K562 (cell line): ENCODE measurements around the gene POMT1. TPM values are rescaled to one million over a fixed set of nuclear protein-coding genes. Genes with fewer than 3 reads are reported as not detected.

ENCODE experiments used
- ATAC-seq: fragments of 200-7000 bp; cut with Tn5 transposase; 3 replicates; pipeline ENCODE4 v1.9.1; 2020; ENCODE audit warnings: moderate library complexity
- Bru-seq: library from RNA; stranded (reverse); fragments of 400-500 nt; gene quantifications from one replicate; lab custom pipeline; 2021; lab: Mats Ljungman, UMichigan
- BruChase-seq, 2 experiments: library from RNA; stranded (reverse); fragments of 400-500 nt; gene quantifications; one replicate each; lab custom pipeline; 2021; lab: Mats Ljungman, UMichigan
- BruUV-seq: library from RNA; stranded (reverse); fragments of 400-500 nt; replicated peaks from 2 replicates; lab custom pipeline; 2021; lab: Mats Ljungman, UMichigan
- CTCF ChIA-PET: fragments of 300-600 bp; formaldehyde crosslinking; extraction: SDS; loops from one replicate; lab custom pipeline; 2021; ENCODE audit warnings: low intra/inter-chr PET ratio; lab: Yijun Ruan, JAX
- POLR2A ChIA-PET: fragments of 300-600, 350-650 bp; sonication (Branson Sonifier 250); formaldehyde crosslinking; extraction: SDS; loops from one replicate; lab custom pipeline; 2021; ENCODE audit warnings: antibody characterized with exemption, inconsistent platforms; lab: Yijun Ruan, JAX
- DNase-seq, 4 experiments: peaks; one replicate each; pipeline versions ENCODE4 v3.0.0 to v3.0.0-alpha.2; 2011 to 2018; ENCODE audit warnings: low spot score in 3 of 4, mixed read lengths in 3 of 4; ENCODE audit errors: extremely low read depth in 1 of 4
- FAIRE-seq: peaks from 2 replicates; lab custom pipeline; 2011; peaks lifted over from hg19 to GRCh38; lab: Jason Lieb, UNC
- H2AFZ ChIP-seq: 2 replicates; pipeline ENCODE4 v1.6.0; 2011; ENCODE audit warnings: low read depth, low read length, control low read depth, inconsistent platforms
- H3K27ac ChIP-seq: fragments of 200-600 bp; 3 replicates; pipeline ENCODE4 v1.8.0; 2011; ENCODE audit warnings: low read depth, mild to moderate bottlenecking, control low read depth, inconsistent platforms, low read length, moderate library complexity, mixed read lengths; ENCODE audit errors: extremely low read depth
- H3K27me3 ChIP-seq, 2 experiments: fragments of 300-600 bp in 1 of 2; 2 replicates in 1 of 2; 3 replicates in 1 of 2; pipeline versions ENCODE4 v1.6.0 to v1.8.0; 2011; ENCODE audit warnings: inconsistent platforms in 2 of 2, low read length in 2 of 2, mild to moderate bottlenecking in 1 of 2, mixed read lengths in 1 of 2, moderate library complexity in 1 of 2; ENCODE audit not compliant: control insufficient read depth in 2 of 2, insufficient read depth in 2 of 2
- H3K36me3 ChIP-seq: fragments of 300-600 bp; 3 replicates; pipeline ENCODE4 v1.8.0; 2011; ENCODE audit warnings: mild to moderate bottlenecking, low read length, inconsistent platforms; ENCODE audit not compliant: control insufficient read depth, insufficient read depth
- H3K4me1 ChIP-seq, 2 experiments: fragments of 200-600 bp in 1 of 2; replicated peaks in 1 of 2; 2 replicates in 1 of 2; 3 replicates in 1 of 2; pipeline versions ENCODE4 v1.5.1 to v1.8.0; 2011; ENCODE audit warnings: inconsistent platforms in 2 of 2, low read length in 2 of 2, mild to moderate bottlenecking in 1 of 2, mixed read lengths in 1 of 2, moderate library complexity in 1 of 2; ENCODE audit not compliant: control insufficient read depth in 2 of 2, insufficient read depth in 2 of 2
- H3K4me2 ChIP-seq: 2 replicates; pipeline ENCODE4 v1.6.1; 2011; ENCODE audit warnings: low read length, control low read depth, inconsistent platforms, mixed read lengths; ENCODE audit not compliant: insufficient read depth
- H3K4me3 ChIP-seq: fragments of 200-600 bp; sonication (generic), shearing (Covaris generic); 2 replicates; pipeline ENCODE4 v1.5.1; 2016; ENCODE audit warnings: control low read depth, inconsistent platforms
- H3K79me2 ChIP-seq: fragments of 200-600 bp; 3 replicates; pipeline ENCODE4 v1.8.0; 2011; ENCODE audit warnings: low read length, inconsistent platforms; ENCODE audit not compliant: control insufficient read depth, insufficient read depth
- H3K9ac ChIP-seq, 2 experiments: 2 replicates each; pipeline versions ENCODE4 v1.6.0 to v1.6.1; 2011; ENCODE audit warnings: low read depth in 2 of 2, low read length in 2 of 2, control low read depth in 1 of 2, inconsistent platforms in 1 of 2, mild to moderate bottlenecking in 1 of 2, mixed read lengths in 1 of 2; ENCODE audit not compliant: insufficient read depth in 1 of 2
- H3K9me1 ChIP-seq: one replicate; pipeline ENCODE4 v1.6.0; 2011; ENCODE audit warnings: inconsistent platforms, mild to moderate bottlenecking, low read length, moderate library complexity; ENCODE audit not compliant: control insufficient read depth, insufficient read depth
- H3K9me3 ChIP-seq: replicated peaks from 2 replicates; pipeline ENCODE4 v1.5.1; 2011; ENCODE audit warnings: low read depth, low read length, inconsistent platforms; ENCODE audit not compliant: control insufficient read depth, insufficient read depth
- H4K20me1 ChIP-seq: replicated peaks from 2 replicates; pipeline ENCODE4 v1.6.1; 2011; ENCODE audit warnings: low read length, inconsistent platforms, mixed read lengths; ENCODE audit not compliant: control insufficient read depth, insufficient read depth
- ATF7 ChIP-seq: fragments of 450-650 bp; IDR thresholded peaks from 2 replicates; pipeline ENCODE4 v1.7.1; 2014; ENCODE audit warnings: mild to moderate bottlenecking, moderate library complexity
- FUS ChIP-seq: fragments of 200-400 bp; formaldehyde crosslinking; optimal IDR thresholded peaks from 2 replicates; pipeline ENCODE3; 2017; ENCODE audit warnings: low read depth, low read length
- HMBOX1 ChIP-seq: sonication (generic); IDR thresholded peaks from 2 replicates; pipeline ENCODE4 v1.6.1; 2016
- HMGXB4 ChIP-seq: sonication (generic); formaldehyde crosslinking; IDR thresholded peaks from 2 replicates; pipeline ENCODE4 v1.8.1; 2023; ENCODE audit warnings: mild to moderate bottlenecking, missing genetic modification reagents
- PHF8 ChIP-seq: fragments of 200-600 bp; sonication (generic); IDR thresholded peaks from 2 replicates; pipeline ENCODE4 v1.6.1; 2012; ENCODE audit warnings: mixed run types, mild to moderate bottlenecking, inconsistent platforms, low read length, moderate library complexity, borderline replicate concordance
- SAFB ChIP-seq: fragments of 200-400 bp; formaldehyde crosslinking; IDR thresholded peaks from 2 replicates; pipeline ENCODE4 v1.6.1; 2017; ENCODE audit warnings: low read depth, low read length, borderline replicate concordance
- SP1 ChIP-seq: sonication (generic); formaldehyde crosslinking; IDR thresholded peaks from 2 replicates; pipeline ENCODE4 v1.8.1; 2022; ENCODE audit warnings: mild to moderate bottlenecking, missing genetic modification reagents
- ZNF316 ChIP-seq: fragments of 450-650 bp; IDR thresholded peaks from 2 replicates; pipeline ENCODE4 v1.6.1; 2016
- ZNF408 ChIP-seq: fragments of 250-450 bp; sonication (Bioruptor Pico); IDR thresholded peaks from 2 replicates; pipeline ENCODE4 v1.4.0; 2020; ENCODE audit warnings: low read depth, mild to moderate bottlenecking, moderate library complexity
- WGBS: fragments of 100-300 bp; shearing (Covaris generic); methylation state at CpG from one replicate; pipeline ENCODE4 v1.1.6; 2016; ENCODE audit warnings: low coverage, mixed read lengths; ENCODE audit not compliant: insufficient coverage; ENCODE audit errors: missing lambda C conversion rate; 5-methylcytosine and 5-hydroxymethylcytosine counted together
- in situ Hi-C: fragments of 300-500 bp; cut with MboI; formaldehyde crosslinking; loops from 4 replicates; pipeline ENCODE4 v1.15.0; 2018; ENCODE audit warnings: inconsistent platforms, mixed read lengths
- intact Hi-C: fragments of 100-400 bp; cut with micrococcal nuclease; formaldehyde crosslinking; loops from 2 replicates; pipeline ENCODE4 v1.14.2; 2022
- long read RNA-seq, 3 experiments: library from polyadenylated mRNA in 2 of 3; library from RNA in 1 of 3; unstranded in 2 of 3; stranded (forward) in 1 of 3; transcript quantifications; one replicate each; pipeline ENCODE4 v2.0.0, GENCODE V29; 2019 to 2022
- polyA minus RNA-seq, 3 experiments: library from RNA; depleted of rRNA, polyadenylated mRNA; stranded (reverse); fragments of >200 nt; gene quantifications; 2 replicates each; pipeline ENCODE4 v1.2.3, GENCODE V29; 2011
- polyA plus RNA-seq, 8 experiments: library from polyadenylated mRNA; depleted of rRNA in 4 of 8; stranded (reverse) in 5 of 8; unstranded in 3 of 8; fragments of >200 nt; fragmentation: Nextera tagmentation in 2 of 8; fragmentation: Illumina TruSeq in 1 of 8; extraction: Ambion mirVana in 2 of 8; extraction: Trizol in 1 of 8; gene quantifications; 2 replicates each; pipeline versions ENCODE4 v1.2.1 to v1.2.3, GENCODE V29; 2011 to 2014; ENCODE audit warnings: inconsistent platforms in 1 of 8, missing spikeins in 1 of 8
- total RNA-seq, 7 experiments: library from RNA; depleted of rRNA in 6 of 7; stranded (reverse); fragments of >200 nt in 6 of 7; fragmentation: Illumina TruSeq in 2 of 7; extraction: Trizol in 2 of 7; gene quantifications; 2 replicates each; pipeline versions ENCODE4 v1.2.1 to v1.2.3, GENCODE V29; 2011 to 2021; ENCODE audit warnings: low replicate concordance in 1 of 7

POMT1 gene, protein sequence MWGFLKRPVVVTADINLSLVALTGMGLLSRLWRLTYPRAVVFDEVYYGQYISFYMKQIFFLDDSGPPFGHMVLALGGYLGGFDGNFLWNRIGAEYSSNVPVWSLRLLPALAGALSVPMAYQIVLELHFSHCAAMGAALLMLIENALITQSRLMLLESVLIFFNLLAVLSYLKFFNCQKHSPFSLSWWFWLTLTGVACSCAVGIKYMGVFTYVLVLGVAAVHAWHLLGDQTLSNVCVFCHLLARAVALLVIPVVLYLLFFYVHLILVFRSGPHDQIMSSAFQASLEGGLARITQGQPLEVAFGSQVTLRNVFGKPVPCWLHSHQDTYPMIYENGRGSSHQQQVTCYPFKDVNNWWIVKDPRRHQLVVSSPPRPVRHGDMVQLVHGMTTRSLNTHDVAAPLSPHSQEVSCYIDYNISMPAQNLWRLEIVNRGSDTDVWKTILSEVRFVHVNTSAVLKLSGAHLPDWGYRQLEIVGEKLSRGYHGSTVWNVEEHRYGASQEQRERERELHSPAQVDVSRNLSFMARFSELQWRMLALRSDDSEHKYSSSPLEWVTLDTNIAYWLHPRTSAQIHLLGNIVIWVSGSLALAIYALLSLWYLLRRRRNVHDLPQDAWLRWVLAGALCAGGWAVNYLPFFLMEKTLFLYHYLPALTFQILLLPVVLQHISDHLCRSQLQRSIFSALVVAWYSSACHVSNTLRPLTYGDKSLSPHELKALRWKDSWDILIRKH
- 98.5 and 154 TPM in 2 replicates for total RNA-seq (2011; cell fraction: chromatin; rRNA removed; ENCODE audit: low replicate concordance)
- total RNA-seq (2011; cell fraction: nucleolus; rRNA removed), result 72.6 and 96.6 TPM in 2 replicates
- total RNA-seq (2011; cell fraction: nucleoplasm; rRNA removed), result 78.2 and 78.3 TPM in 2 replicates
- 14.6 and 21.3 TPM in 2 replicates for total RNA-seq (2014; rRNA removed)
- 8.6 TPM in 2 replicates for total RNA-seq (2014; rRNA removed; fragmentation: Illumina TruSeq; extraction: Trizol)
- total RNA-seq (2015; rRNA removed; fragmentation: Illumina TruSeq; extraction: Trizol), result 15.6 and 15.7 TPM in 2 replicates
- 23.4 and 23.5 TPM in 2 replicates for total RNA-seq (2021)
- 15.3 and 21.6 TPM in 2 replicates for polyA plus RNA-seq (2011; rRNA removed)
- polyA plus RNA-seq (2011; cell fraction: cytosol; rRNA removed), result 16.0 and 17.4 TPM in 2 replicates
- polyA plus RNA-seq (2011; cell fraction: nucleus; rRNA removed), result 117 and 121 TPM in 2 replicates
- polyA plus RNA-seq (2012), result 22.0 and 30.6 TPM in 2 replicates
- 13.7 and 15.3 TPM in 2 replicates for polyA plus RNA-seq (2014; fragmentation: Illumina TruSeq; extraction: Trizol)
- polyA plus RNA-seq (2014; fragmentation: Nextera tagmentation; extraction: Ambion mirVana), result 1 to 10 TPM; 1.8 to 2.1 TPM
- polyA plus RNA-seq (2014; rRNA removed), result 15.4 and 18.2 TPM in 2 replicates
- 9.2 and 14.3 TPM in 2 replicates for polyA minus RNA-seq (2011; rRNA and poly(A)+ RNA removed)
- 6.6 and 8.9 TPM in 2 replicates for polyA minus RNA-seq (2011; cell fraction: cytosol; rRNA and poly(A)+ RNA removed)
- polyA minus RNA-seq (2011; cell fraction: nucleus; rRNA and poly(A)+ RNA removed), result 11.7 and 17.9 TPM in 2 replicates
- percentile 64 among the genes with signal in this experiment for Bru-seq, nascent RNA
- BruChase-seq, experiment 1, labeled RNA remaining after a 2-hour chase, result percentile 62 among the genes with signal in this experiment
- percentile 70 among the genes with signal in this experiment for BruChase-seq, experiment 2, labeled RNA remaining after a 6-hour chase
- long read RNA-seq, experiment 1, transcript POMT1-204 (20 exons, 3,038 nt), result minor isoform, 11 of 102 reads
- long read RNA-seq, experiment 1, transcript POMT1-201 (19 exons, 2,912 nt), result major isoform, 15 of 102 reads
- long read RNA-seq, experiment 1, partial matches to known transcripts, result 56 of 102 reads
- long read RNA-seq, experiment 1, other reads (novel, unspliced or antisense), result 15 of 102 reads
- long read RNA-seq, experiment 2, partial matches to known transcripts, result 4 of 22 reads
- long read RNA-seq, experiment 2, other reads (novel, unspliced or antisense), result 10 of 22 reads
- long read RNA-seq, experiment 3, partial matches to known transcripts, result 3 of 15 reads
- long read RNA-seq, experiment 3, other reads (novel, unspliced or antisense), result 6 of 15 reads

DNA sequence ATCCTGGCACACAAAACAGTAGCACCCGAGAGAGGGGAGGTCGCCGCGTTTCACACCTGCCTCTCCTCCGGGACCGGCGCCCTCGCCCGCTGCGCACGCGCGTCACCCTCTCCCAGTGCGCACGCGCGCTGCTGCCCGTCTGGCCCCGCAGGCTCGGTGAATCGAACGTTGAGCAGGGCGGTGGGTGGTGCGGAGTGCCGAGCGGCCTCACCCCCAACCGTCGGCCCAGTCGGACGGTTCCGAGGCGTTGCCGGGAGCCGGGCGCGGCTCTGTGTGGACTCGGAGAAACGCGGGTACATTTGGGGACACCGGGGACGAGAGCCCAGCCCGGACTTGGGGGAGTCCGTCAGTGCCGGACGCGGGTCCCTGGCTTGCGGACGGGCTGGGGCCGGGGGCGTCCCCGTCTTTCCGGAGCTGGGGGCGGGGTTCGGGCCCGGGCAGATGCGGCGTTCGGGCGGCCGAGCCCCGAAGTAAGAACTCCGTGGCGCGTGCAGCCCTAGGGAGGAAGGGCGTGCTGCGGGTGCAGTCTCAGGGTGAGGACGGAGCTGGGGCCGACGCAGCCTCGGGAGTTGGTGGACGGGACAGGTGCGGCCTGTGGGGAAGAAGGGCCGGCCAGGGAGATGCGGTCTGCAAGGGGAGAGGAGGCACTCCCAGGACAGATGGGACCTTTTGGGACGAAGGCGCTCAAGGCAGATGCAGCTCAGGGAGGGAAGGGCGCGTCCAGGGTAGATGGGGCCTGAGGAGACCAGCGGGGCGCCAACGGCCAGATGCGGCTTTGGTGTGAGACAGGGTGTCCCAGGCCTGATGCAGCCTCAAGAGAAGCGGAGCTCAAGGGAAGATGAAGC is at the start of gene POMT1:
Gene POMT1, plus strand, starts transcription at position 138 of the 845 bp plus-strand sequence. CDS start 1,301 bp downstream, outside the sequence.
- Histone ChIP-seq H3K4me2 (peak within 1 kb of the TSS; percentile 86), H3K79me2 (peaks cover 10% of the 10 kb centered on the region), H3K27ac (peak within 1 kb of the TSS; percentile 62), H3K9ac (peak within 1 kb of the TSS; percentile 70 to 95), H4K20me1 (0 out of 2 replicates have a peak, but pooled peaks cover 4% of the 10 kb centered on the region), H3K9me1 (no peaks in the 10 kb centered on the region), H3K36me3 (peaks cover 24% of the 10 kb centered on the region; the same call in 2 of the 3 replicates), H2AFZ (peak within 1 kb of the TSS; percentile 94), H3K9me3 (no peaks in the 10 kb centered on the region), H3K4me1 (peaks cover 4 to 25% of the 10 kb centered on the region in 2 experiments; a peak in 4 of 5 replicates), H3K27me3 (no peaks in the 10 kb centered on the region), H3K4me3 (peak within 1 kb of the TSS; percentile 89)
- FAIRE-seq (peak; percentile 84), DNase-seq (peak; percentile 93 to 99 (median 98)), ATAC-seq (peak; percentile 91)
- ChIA-PET POLR2A (interaction anchor here (0.6 to 1.3 kb wide), 7 partner anchors 9 to 453 kb away, joined by 3 to 4 read pairs (median 3); no protein-coding TSS in a partner anchor), CTCF (interaction anchor here (0.9 kb wide), 1 partner anchor 237 kb away, joined by 4 read pairs; no protein-coding TSS in a partner anchor)
- in situ Hi-C loops (no loop called here), intact Hi-C loops (loop anchor here (10.0 kb wide), 1 partner anchor 242 kb away; the partner anchor contains the start of gene RAPGEF1)
- BruUV-seq, result TSS peak; percentile 28
- WGBS, result under 1% methylated on average over 48 of the region's 83 CpGs
- TF ChIP-seq ZNF316 (0 out of 2 replicates have a peak, but pooled peaks have one; percentile 29), PHF8 (peak; percentile 83; the same call in 1 of the 2 replicates), SP1 (CRISPR knock-in tag) (peak; percentile 79), HMGXB4 (CRISPR knock-in tag) (0 out of 2 replicates have a peak, but pooled peaks have one; percentile 61), FUS (peak; percentile 50), ATF7 (peak; percentile 63; the same call in 1 of the 2 replicates), HMBOX1 (no peak), SAFB (0 out of 2 replicates have a peak, but pooled peaks have one; percentile 18), ZNF408 (CRISPR knock-in tag) (no peak)
